ENCODE data around the gene OR1S2. TPM values are rescaled to one million over a fixed set of nuclear protein-coding genes. Genes with fewer than 3 reads are reported as not detected.

Gene OR1S2
- total RNA-seq, 2 donors from 2014 or later = not detected

Other genes with a start within 250 kb of the OR1S2 start
- gene OR9Q1, start 180.3 kb downstream of the OR1S2 start, total RNA-seq = not detected
- gene OR6Q1, start 173.2 kb downstream of the OR1S2 start, total RNA-seq = not detected
- not detected for gene OR9I1, start 78.6 kb downstream of the OR1S2 start, total RNA-seq
- gene OR9Q2, start 15.1 kb downstream of the OR1S2 start, total RNA-seq = not detected
- gene OR1S1, start 8.6 kb upstream of the OR1S2 start, total RNA-seq = not detected
- under 1 TPM in 1 of 2 donors, not detected in 1; 0.27 TPM for gene OR10Q1, start 24.8 kb upstream of the OR1S2 start, total RNA-seq
- not detected for gene OR10W1, start 64.1 kb upstream of the OR1S2 start, total RNA-seq
- gene OR5B17, start 154.9 kb upstream of the OR1S2 start, total RNA-seq = not detected
- not detected for gene OR5B3, start 202.7 kb upstream of the OR1S2 start, total RNA-seq
- not detected for gene OR5B2, start 224.0 kb upstream of the OR1S2 start, total RNA-seq
- not detected for gene OR5B12, start 238.1 kb upstream of the OR1S2 start, total RNA-seq